GM10847 (cell line): ENCODE data around the gene NPEPL1.

Experiments
- POLR2A ChIP-seq: IDR thresholded peaks from 2 replicates; pipeline ENCODE4 v1.6.1; 2011; ENCODE audit not compliant: insufficient read length; ENCODE audit errors: extremely low read depth

Gene NPEPL1

GRCh38 chr20:58700121-58700821 lies 7.7 kb downstream of the NPEPL1 start:
- no peak for TF ChIP-seq POLR2A

- TF ChIP-seq POLR2A, result no peak
Observed at GRCh38 chr20:58700823-58701222, 8.2 kb downstream of the NPEPL1 start.

- no peak for TF ChIP-seq POLR2A
Observed at GRCh38 chr20:58701431-58702160, 9.0 kb downstream of the NPEPL1 start.

GRCh38 chr20:58702161-58702510 lies 9.5 kb downstream of the NPEPL1 start:
- no peak for TF ChIP-seq POLR2A

GRCh38 chr20:58702859-58703648 lies 10.5 kb downstream of the NPEPL1 start:
- no peak for TF ChIP-seq POLR2A

- TF ChIP-seq POLR2A, result no peak
Observed at GRCh38 chr20:58703765-58704371, 11.3 kb downstream of the NPEPL1 start.

- no peak for TF ChIP-seq POLR2A
Observed at GRCh38 chr20:58705208-58705926, 12.8 kb downstream of the NPEPL1 start.

- TF ChIP-seq POLR2A, result no peak
Observed at GRCh38 chr20:58706150-58706892, 13.7 kb downstream of the NPEPL1 start.

GRCh38 chr20:58706975-58707681 lies 14.5 kb downstream of the NPEPL1 start:
- no peak for TF ChIP-seq POLR2A

- TF ChIP-seq POLR2A, result no peak
Observed at GRCh38 chr20:58707770-58708169, 15.2 kb downstream of the NPEPL1 start.

GRCh38 chr20:58708246-58708931 lies 15.8 kb downstream of the NPEPL1 start:
- TF ChIP-seq POLR2A, result no peak

- no peak for TF ChIP-seq POLR2A
Observed at GRCh38 chr20:58709013-58709702, 16.6 kb downstream of the NPEPL1 start.

- TF ChIP-seq POLR2A, result no peak
Observed at GRCh38 chr20:58709703-58710039, 17.1 kb downstream of the NPEPL1 start.
